Osteoblast (primary cell): ENCODE measurements around the gene SLC29A1. TPM values are rescaled to one million over a fixed set of nuclear protein-coding genes. Genes with fewer than 3 reads are reported as not detected.
A peak's percentile ranks its signal among the peaks of the same experiment; 100 is the strongest.

Experiments
- DNase-seq: peaks from one replicate; pipeline ENCODE4 v3.0.0; 2011; ENCODE audit warnings: low spot score, mixed read lengths; ENCODE audit not compliant: insufficient read length; ENCODE audit errors: missing footprints
- H2AFZ ChIP-seq: 2 replicates; pipeline ENCODE4 v1.6.0; 2011; ENCODE audit warnings: mild to moderate bottlenecking, low read length
- H3K27ac ChIP-seq: 2 replicates; pipeline ENCODE4 v1.5.1; 2011; ENCODE audit warnings: mild to moderate bottlenecking, low read depth, low read length, moderate library complexity
- H3K27me3 ChIP-seq: 2 replicates; pipeline ENCODE4 v1.6.0; 2012; ENCODE audit warnings: mild to moderate bottlenecking, control low read depth, inconsistent platforms, low read length, moderate library complexity; ENCODE audit not compliant: insufficient read depth
- H3K36me3 ChIP-seq: 2 replicates; pipeline ENCODE4 v1.5.1; 2011; ENCODE audit warnings: mild to moderate bottlenecking, low read length, control low read depth, moderate library complexity; ENCODE audit not compliant: insufficient read depth
- H3K4me1 ChIP-seq: 2 replicates; pipeline ENCODE4 v1.5.1; 2011; ENCODE audit warnings: mild to moderate bottlenecking, low read length, control low read depth, moderate library complexity; ENCODE audit not compliant: insufficient read depth
- H3K4me2 ChIP-seq: 2 replicates; pipeline ENCODE4 v1.6.0; 2011; ENCODE audit warnings: mild to moderate bottlenecking, low read length; ENCODE audit not compliant: insufficient read depth
- H3K4me3 ChIP-seq: fragments of 200-600 bp; sonication (generic); 3 replicates; pipeline ENCODE4 v1.5.1; 2012; ENCODE audit warnings: mild to moderate bottlenecking, low read length, inconsistent platforms; ENCODE audit not compliant: insufficient read depth
- H3K79me2 ChIP-seq: 2 replicates; pipeline ENCODE4 v1.6.0; 2012; ENCODE audit warnings: mild to moderate bottlenecking, low read length, control low read depth, inconsistent platforms; ENCODE audit not compliant: insufficient read depth
- H3K9me3 ChIP-seq: 2 replicates; pipeline ENCODE4 v1.5.1; 2011; ENCODE audit warnings: low read depth, low read length, control low read depth
- H4K20me1 ChIP-seq: 2 replicates; pipeline ENCODE4 v1.6.0; 2012; ENCODE audit warnings: mild to moderate bottlenecking, low read length, control low read depth; ENCODE audit not compliant: insufficient read depth
- CTCF ChIP-seq: IDR thresholded peaks from 2 replicates; pipeline ENCODE4 v1.5.1; 2011; ENCODE audit warnings: mild to moderate bottlenecking, low read depth, low read length, moderate library complexity; ENCODE audit errors: extremely low read depth
- total RNA-seq: library from RNA; depleted of rRNA; stranded (reverse); fragments of >200 nt; gene quantifications from 2 replicates; pipeline ENCODE4 v1.2.3, GENCODE V29; 2012

Gene SLC29A1
- total RNA-seq, 1 donor, result 8.0 TPM

GRCh38 chr6:44260011-44260410, 36.6 kb downstream of the SLC29A1 start:
- no peaks in the 10 kb centered on the region for H3K27me3 ChIP-seq
- peaks cover 18% of the 10 kb centered on the region for H3K36me3 ChIP-seq
- DNase-seq, result no peak
- H3K79me2 ChIP-seq, result peaks cover 45% of the 10 kb centered on the region
- no peak for TF ChIP-seq CTCF
- peaks cover 31% of the 10 kb centered on the region for H3K4me1 ChIP-seq
- no peak overlapping the region for H3K4me2 ChIP-seq
- no peak overlapping the region for H3K27ac ChIP-seq
- no peak overlapping the region for H2AFZ ChIP-seq
- H3K9me3 ChIP-seq, result no peaks in the 10 kb centered on the region
- no peak overlapping the region for H3K4me3 ChIP-seq
- peaks cover 26% of the 10 kb centered on the region for H4K20me1 ChIP-seq

DNA sequence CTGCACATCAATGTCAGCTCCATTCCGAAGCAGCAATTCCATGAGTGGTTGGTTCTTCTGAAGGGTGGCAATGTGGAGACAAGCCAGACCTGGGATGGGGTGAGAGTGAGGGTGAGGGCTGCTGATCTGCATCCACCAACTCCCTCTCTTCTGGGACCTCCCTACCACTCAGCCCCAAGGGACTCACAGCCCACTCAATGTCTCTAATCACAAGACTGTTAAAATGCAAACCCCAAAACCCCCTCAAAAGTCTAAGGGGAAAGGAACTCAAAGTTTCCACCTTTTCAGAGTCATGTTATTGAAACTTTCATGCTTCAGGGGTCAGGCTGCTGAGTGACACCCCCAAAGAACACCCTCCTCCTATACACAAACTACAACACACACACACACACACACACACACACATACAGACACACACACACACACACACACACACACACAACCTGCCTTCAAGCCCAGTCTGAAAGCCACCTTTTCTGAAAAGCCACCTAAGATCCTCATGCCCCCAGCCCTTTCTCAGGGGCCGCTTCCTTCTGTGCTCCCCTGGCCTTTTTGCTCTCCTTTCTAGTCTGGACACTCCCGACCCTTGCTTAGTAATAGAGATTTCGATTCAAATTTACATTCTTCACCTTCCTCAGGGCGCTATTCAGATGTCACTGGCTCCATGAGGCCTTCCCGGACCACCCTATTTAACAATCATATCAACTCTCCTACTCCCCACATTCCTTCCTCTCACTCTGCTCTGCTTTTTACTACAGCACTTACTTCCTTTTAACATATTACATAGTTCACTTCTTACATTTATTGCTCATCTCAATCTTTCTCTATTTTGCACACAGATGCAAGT, 37.3 kb downstream of the SLC29A1 start:
- H3K9me3 ChIP-seq, result no peaks in the 10 kb centered on the region
- peak; percentile 52 for DNase-seq
- H3K27ac ChIP-seq, result no peak overlapping the region
- no peaks in the 10 kb centered on the region for H3K27me3 ChIP-seq
- H3K4me2 ChIP-seq, result no peak overlapping the region
- H3K36me3 ChIP-seq, result peaks cover 11% of the 10 kb centered on the region
- TF ChIP-seq CTCF, result no peak
- H4K20me1 ChIP-seq, result peaks cover 20% of the 10 kb centered on the region
- H3K4me3 ChIP-seq, result no peak overlapping the region
- no peak overlapping the region for H2AFZ ChIP-seq
- H3K4me1 ChIP-seq, result peaks cover 30% of the 10 kb centered on the region
- H3K79me2 ChIP-seq, result peaks cover 38% of the 10 kb centered on the region

DNA sequence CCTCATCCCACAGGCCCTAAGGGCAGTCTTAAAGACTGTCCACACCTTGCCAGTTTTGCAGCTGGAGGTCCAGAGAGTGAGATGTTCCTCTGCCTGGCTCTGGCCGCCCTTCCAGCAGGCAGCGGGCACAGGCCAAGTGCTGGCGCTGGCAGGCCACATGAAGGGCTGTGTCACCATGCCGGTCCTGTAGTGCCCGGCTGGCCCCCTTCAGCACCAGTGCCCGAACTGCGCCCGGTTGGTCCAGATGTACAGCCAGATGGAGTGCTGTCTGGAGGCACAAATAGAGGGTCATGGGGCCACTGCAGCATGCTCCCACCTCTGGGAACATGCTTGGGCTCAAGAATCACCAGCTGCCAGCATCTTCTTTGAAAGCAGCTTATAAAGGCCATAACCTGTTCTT, 38.2 kb downstream of the SLC29A1 start:
- no peaks in the 10 kb centered on the region for H3K27me3 ChIP-seq
- H3K4me3 ChIP-seq, result no peak overlapping the region
- H3K9me3 ChIP-seq, result no peaks in the 10 kb centered on the region
- DNase-seq, result peak; percentile 44
- H4K20me1 ChIP-seq, result peaks cover 11% of the 10 kb centered on the region
- H3K36me3 ChIP-seq, result peaks cover 10% of the 10 kb centered on the region
- peaks cover 22% of the 10 kb centered on the region for H3K4me1 ChIP-seq
- H3K27ac ChIP-seq, result no peak overlapping the region
- no peak for TF ChIP-seq CTCF
- no peak overlapping the region for H2AFZ ChIP-seq
- peaks cover 31% of the 10 kb centered on the region for H3K79me2 ChIP-seq
- H3K4me2 ChIP-seq, result no peak overlapping the region

DNA sequence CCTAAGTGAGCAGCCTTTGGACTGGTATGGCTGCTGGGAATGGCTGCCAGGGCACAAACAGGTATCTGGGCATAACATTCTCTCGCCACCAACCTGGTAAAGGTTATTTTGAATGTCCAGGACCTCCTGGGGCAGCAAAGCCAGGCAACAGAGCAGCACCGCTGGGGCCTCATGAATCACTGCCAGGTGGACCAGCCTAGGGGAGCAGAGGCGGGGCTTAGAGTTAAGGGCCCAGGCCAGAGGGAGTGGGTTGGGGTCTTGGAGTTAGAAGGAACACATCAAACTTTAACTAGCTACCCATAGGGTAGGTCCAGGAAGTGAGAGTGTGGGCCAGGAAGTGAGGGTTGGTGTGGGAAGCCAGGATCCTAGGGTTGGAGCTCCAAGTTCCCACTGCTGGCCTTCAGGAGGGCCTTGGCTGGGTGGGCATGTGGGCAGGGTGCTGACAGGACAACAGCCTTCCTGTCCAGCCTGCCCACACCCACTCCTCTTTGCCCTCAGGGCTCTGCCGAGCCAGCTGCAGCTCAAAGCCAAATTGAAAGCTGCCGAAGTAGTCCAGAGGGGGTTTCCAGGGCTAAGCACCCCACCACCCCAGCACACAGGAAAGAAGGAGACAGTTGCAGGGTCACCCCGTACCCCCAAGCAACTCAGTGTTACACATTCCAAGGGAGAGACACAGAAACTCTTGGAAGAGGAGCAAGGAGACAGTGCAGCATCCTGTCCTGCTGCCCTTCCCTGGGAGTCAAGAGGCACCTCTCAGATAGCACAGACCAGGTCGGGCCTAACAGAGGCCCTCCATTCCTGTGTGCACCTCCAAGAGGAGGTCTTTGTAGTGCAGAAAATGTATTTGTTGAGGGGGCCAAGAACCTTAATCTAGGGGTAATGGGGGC, 39.3 kb downstream of the SLC29A1 start:
- H2AFZ ChIP-seq, result no peak overlapping the region

More for the DNA sequence above, 39.3 kb downstream of the SLC29A1 start:
- TF ChIP-seq CTCF, result no peak
- Histone ChIP-seq H3K27ac (no peak overlapping the region), H3K4me2 (peak overlapping the region; percentile 92), H3K4me1 (peaks cover 18% of the 10 kb centered on the region), H4K20me1 (peaks cover 8% of the 10 kb centered on the region), H3K79me2 (peaks cover 25% of the 10 kb centered on the region), H3K9me3 (no peaks in the 10 kb centered on the region), H3K36me3 (peaks cover 10% of the 10 kb centered on the region), H3K27me3 (no peaks in the 10 kb centered on the region), H3K4me3 (peak overlapping the region; percentile 90)
- DNase-seq, result peak; percentile 77
